GM12892 (cell line): Measurements from ENCODE around the gene DPEP3.

ENCODE experiments used
- POLR2A ChIP-seq: IDR thresholded peaks from 2 replicates; pipeline ENCODE4 v1.6.1; 2011; ENCODE audit warnings: low read depth, low read length, control low read depth
- POLR2AphosphoS5 ChIP-seq: IDR thresholded peaks from 2 replicates; pipeline ENCODE4 v1.6.1; 2011; ENCODE audit warnings: low read depth, low read length, control low read depth
- TAF1 ChIP-seq: IDR thresholded peaks from 2 replicates; pipeline ENCODE4 v1.6.1; 2011; ENCODE audit warnings: low read depth, mild to moderate bottlenecking, control low read depth, low read length, borderline replicate concordance

DNA sequence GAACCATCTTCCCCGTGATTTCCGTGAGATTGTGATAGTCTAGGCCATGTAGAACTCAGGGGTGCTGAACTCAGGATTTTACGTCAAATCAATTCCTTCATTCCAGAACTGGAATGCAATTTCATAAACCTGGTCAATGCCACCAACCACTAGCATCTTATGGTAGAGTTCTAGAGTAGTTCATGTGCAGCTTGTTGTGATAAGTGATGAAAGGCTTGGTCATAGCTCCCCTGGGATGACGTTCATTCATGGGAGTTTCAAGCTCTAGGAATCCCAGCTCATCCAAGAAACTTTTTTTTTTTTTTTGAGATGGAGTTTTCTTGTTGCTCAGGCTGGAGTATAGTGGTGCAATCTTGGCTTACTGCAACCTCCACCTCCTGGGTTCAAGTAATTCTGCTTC, 22.7 kb upstream of the DPEP3 start:
- TF ChIP-seq POLR2A (no peak), POLR2AphosphoS5 (no peak), TAF1 (no peak)
